Mononuclear cell (primary cell): ENCODE results near the gene SMARCA1. TPM values are rescaled to one million over a fixed set of nuclear protein-coding genes. Genes with fewer than 3 reads are reported as not detected.
A peak's percentile ranks its signal among the peaks of the same experiment; 100 is the strongest.

Source experiments
- H3K27me3 ChIP-seq: 2 replicates; pipeline ENCODE4 v1.6.0; 2011; ENCODE audit warnings: low read length, control low read depth; ENCODE audit not compliant: insufficient read depth
- H3K4me1 ChIP-seq: 2 replicates; pipeline ENCODE4 v1.5.1; 2011; ENCODE audit warnings: mild to moderate bottlenecking, low read length, control low read depth; ENCODE audit not compliant: insufficient read depth
- H3K4me3 ChIP-seq: 2 replicates; pipeline ENCODE4 v1.5.1; 2011; ENCODE audit warnings: mild to moderate bottlenecking, low read length, moderate library complexity
- H3K9me3 ChIP-seq: 2 replicates; pipeline ENCODE4 v1.5.1; 2011; ENCODE audit warnings: low read depth, mild to moderate bottlenecking, control low read depth, low read length
- total RNA-seq: library from RNA; depleted of rRNA; stranded (reverse); fragments of >200 nt; gene quantifications from one replicate; pipeline ENCODE4 v1.2.3, GENCODE V29; 2012

SMARCA1 gene
- total RNA-seq, 1 donor: 0.73 TPM

DNA sequence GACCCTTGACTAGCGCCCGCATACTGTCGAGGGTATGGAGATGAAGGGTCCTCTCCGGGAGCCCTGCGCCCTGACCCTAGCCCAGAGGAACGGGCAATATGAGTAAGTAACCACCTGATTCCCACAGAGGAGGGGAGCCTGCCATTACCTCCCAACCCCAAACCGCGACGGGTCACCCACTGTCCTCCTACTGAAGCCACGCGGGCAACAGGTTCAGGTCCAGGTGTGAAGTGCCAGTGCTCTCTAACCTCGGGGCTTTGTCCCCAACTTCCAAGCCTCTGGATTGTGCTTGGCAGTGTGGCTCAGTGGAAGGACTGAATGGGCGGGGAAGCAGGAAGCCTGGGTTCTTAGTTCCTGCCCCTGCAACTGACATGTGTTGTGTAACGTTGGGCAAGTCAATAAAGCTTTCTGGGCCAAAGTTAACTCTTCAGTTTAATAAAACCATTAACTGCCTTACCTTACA lies 17.5 kb upstream of the SMARCA1 start:
- H3K4me1 ChIP-seq: peaks cover 6% of the 10 kb centered on the region
- H3K4me3 ChIP-seq: peak overlapping the region; percentile 37
- no peaks in the 10 kb centered on the region for H3K9me3 ChIP-seq
- H3K27me3 ChIP-seq: no peaks in the 10 kb centered on the region

GRCh38 chrX:129540068-129540653 lies 16.9 kb upstream of the SMARCA1 start, which contains the start of gene OCRL:
TSS of gene OCRL (plus strand) at chrX:129540259. CDS start at chrX:129540440, 181 bp downstream.
- Histone ChIP-seq H3K4me3 (peak within 1 kb of the TSS; percentile 45), H3K9me3 (no peaks in the 10 kb centered on the region), H3K27me3 (no peaks in the 10 kb centered on the region), H3K4me1 (peaks cover 6% of the 10 kb centered on the region)

DNA sequence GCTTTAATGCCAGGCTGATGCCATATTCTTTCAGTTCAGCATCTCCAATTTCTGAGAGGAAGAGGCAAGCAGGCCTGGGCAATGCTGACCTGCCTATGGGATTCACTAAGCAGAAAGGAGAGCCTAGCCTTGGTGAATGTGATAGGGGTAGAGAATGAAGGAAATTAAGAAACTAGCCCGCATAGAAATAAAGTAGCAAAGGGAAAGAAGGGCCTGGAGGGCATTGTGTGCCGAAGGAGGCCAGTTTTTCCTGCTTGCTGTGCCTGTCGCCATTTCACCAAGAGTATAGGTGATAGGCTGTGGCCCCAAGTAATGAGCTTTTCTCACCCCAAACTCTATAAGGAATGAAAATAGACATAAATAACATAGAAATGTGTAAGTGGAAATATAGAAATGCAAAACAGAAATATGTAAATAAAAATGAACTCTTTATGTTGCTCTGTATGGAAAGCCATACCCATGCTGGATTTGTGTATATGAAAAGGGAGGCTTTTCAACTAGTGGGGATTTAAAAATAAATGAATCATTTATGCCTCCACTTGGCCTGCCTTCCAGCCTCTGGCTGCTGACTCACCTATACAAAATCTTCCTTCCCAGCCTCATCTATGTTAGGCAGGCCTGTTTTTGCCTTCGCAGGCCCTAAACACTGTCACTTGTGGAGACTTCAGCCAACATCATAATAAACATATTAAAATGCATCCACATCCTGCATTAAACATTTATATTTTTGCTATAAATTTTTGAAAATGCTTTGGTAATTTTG lies 11.7 kb upstream of the SMARCA1 start:
- H3K27me3 ChIP-seq: no peaks in the 10 kb centered on the region
- H3K4me1 ChIP-seq: no peaks in the 10 kb centered on the region
- H3K4me3 ChIP-seq: no peak overlapping the region
- no peaks in the 10 kb centered on the region for H3K9me3 ChIP-seq

DNA sequence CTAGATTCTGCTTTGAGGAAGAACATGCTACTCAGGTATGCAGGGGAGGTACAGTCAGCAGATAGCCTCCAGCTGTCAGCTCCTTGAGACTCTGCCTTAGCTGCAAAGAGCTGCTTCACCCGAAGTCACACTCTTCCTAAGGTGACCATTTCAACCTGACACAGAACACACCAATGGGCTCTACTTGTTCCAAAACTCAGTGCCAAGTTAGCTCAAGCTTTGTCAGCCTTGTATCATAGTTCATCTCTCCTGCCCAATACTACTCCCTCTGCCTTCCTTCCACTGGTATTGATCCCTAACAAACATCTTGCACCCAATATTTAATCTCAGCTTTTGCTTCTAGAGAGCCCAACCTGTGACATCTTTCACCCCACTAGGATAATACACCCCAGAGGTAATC lies 7.8 kb upstream of the SMARCA1 start:
- H3K4me1 ChIP-seq: no peaks in the 10 kb centered on the region
- H3K9me3 ChIP-seq: no peaks in the 10 kb centered on the region
- no peaks in the 10 kb centered on the region for H3K27me3 ChIP-seq
- no peak overlapping the region for H3K4me3 ChIP-seq

- Histone ChIP-seq H3K9me3 (no peaks in the 10 kb centered on the region), H3K27me3 (no peaks in the 10 kb centered on the region), H3K4me1 (no peaks in the 10 kb centered on the region), H3K4me3 (no peak overlapping the region)
Observed at GRCh38 chrX:129530410-129530809, 7.1 kb upstream of the SMARCA1 start.

- Histone ChIP-seq H3K9me3 (no peaks in the 10 kb centered on the region), H3K4me3 (no peak overlapping the region), H3K27me3 (no peaks in the 10 kb centered on the region), H3K4me1 (no peaks in the 10 kb centered on the region)
Observed at GRCh38 chrX:129529685-129530281, 6.5 kb upstream of the SMARCA1 start.

DNA sequence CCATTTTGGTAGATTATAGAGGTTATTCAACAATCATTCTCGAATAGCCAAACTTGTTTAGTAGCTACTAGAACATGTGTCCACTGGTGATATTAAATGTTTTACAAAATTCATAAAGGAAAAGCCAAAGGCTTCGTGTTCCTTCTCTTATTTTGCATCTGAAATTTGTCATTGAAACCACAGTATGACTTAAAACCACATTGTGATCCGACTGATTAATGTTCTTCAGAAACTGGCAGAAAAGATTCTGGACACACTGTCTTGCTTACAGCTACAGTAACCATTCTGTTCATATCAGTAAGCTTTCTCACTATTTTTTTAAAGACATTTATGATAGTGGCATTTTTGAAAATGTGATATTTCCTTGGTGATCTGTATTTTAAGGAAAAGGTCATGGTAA lies 2.6 kb upstream of the SMARCA1 start:
- no peaks in the 10 kb centered on the region for H3K9me3 ChIP-seq
- no peaks in the 10 kb centered on the region for H3K4me1 ChIP-seq
- H3K4me3 ChIP-seq: no peak overlapping the region
- peaks cover 13% of the 10 kb centered on the region for H3K27me3 ChIP-seq

- Histone ChIP-seq H3K4me1 (no peaks in the 10 kb centered on the region), H3K9me3 (no peaks in the 10 kb centered on the region), H3K27me3 (peaks cover 13% of the 10 kb centered on the region), H3K4me3 (no peak overlapping the region)
Observed at GRCh38 chrX:129525162-129525561, 1.9 kb upstream of the SMARCA1 start.

GRCh38 chrX:129524250-129524850 lies 1.1 kb upstream of the SMARCA1 start:
- H3K27me3 ChIP-seq: peaks cover 13% of the 10 kb centered on the region

GRCh38 chrX:129522184-129523078 lies 859 bp downstream of the SMARCA1 start:
- Histone ChIP-seq H3K4me3 (peak overlapping the region; percentile 32), H3K4me1 (no peaks in the 10 kb centered on the region), H3K27me3 (peaks cover 15% of the 10 kb centered on the region), H3K9me3 (no peaks in the 10 kb centered on the region)

More at GRCh38 chrX:129524250-129524850, 1.1 kb upstream of the SMARCA1 start:
- Histone ChIP-seq H3K4me3 (no peak overlapping the region), H3K9me3 (no peaks in the 10 kb centered on the region), H3K4me1 (no peaks in the 10 kb centered on the region)

- no peak overlapping the region for H3K4me3 ChIP-seq
- no peaks in the 10 kb centered on the region for H3K4me1 ChIP-seq
- H3K9me3 ChIP-seq: no peaks in the 10 kb centered on the region
Observed at GRCh38 chrX:129520151-129520550, 3.1 kb downstream of the SMARCA1 start.

DNA sequence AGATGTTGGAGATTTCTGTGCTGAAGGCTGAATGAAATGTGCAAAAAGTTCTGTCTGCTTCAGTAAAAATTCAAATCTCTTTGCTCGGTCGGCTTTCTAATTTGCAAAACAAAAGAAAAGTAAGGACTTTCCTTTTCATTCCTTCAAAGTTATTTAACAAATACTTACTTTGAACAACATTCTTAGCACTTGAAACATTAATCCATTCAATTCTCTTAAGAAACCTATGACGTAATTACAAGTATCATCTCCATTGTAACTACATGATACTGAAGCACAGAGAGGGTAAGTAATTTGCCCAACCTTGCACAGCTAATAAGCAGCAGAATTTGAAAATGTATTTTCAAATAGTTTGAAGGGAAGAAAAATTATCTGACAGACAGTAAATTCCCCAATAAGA lies 6.9 kb downstream of the SMARCA1 start:
- no peaks in the 10 kb centered on the region for H3K9me3 ChIP-seq
- peaks cover 10% of the 10 kb centered on the region for H3K27me3 ChIP-seq
- H3K4me1 ChIP-seq: no peaks in the 10 kb centered on the region
- H3K4me3 ChIP-seq: no peak overlapping the region

More at GRCh38 chrX:129520151-129520550, 3.1 kb downstream of the SMARCA1 start:
- peaks cover 18% of the 10 kb centered on the region for H3K27me3 ChIP-seq

DNA sequence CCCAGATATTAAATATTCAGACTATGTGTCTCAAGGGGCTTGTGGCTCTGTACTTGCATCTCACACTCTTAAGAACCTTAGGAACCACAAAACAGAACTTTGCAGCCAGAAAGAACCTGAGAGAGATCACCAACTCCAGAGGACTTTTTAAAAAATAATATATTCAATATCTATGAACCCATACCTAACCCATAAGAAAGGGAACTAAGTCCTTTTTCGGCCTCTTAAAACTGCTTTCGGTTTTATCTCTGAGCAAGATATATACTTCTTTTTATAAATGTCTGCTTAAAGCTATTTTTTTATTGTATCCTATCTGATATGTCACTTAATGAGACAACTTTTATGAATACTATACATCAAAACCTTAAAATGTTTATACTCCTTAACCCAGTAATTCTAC lies 10.9 kb downstream of the SMARCA1 start:
- H3K9me3 ChIP-seq: no peaks in the 10 kb centered on the region
- H3K4me3 ChIP-seq: no peak overlapping the region
- H3K4me1 ChIP-seq: no peaks in the 10 kb centered on the region
- H3K27me3 ChIP-seq: peaks cover 3% of the 10 kb centered on the region

DNA sequence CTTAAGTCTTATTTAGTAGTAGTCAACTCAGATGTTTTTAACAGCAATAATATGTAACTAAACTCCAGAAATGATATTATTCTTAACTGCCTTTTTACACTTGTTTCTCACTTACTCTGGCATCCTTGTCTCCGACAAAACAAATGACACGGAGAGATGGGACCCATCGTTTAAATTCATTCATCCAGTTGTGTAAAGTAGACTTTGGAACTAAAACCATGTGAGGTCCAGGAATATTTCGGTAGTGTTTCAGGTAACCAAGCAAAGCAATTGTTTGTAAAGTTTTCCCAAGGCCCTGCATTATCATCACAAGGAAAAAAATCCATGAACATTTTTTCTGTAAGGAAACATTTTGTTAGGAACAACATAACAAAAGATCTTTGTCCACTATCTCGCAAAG lies 11.6 kb downstream of the SMARCA1 start:
- peaks cover 3% of the 10 kb centered on the region for H3K27me3 ChIP-seq
- H3K9me3 ChIP-seq: no peaks in the 10 kb centered on the region
- no peak overlapping the region for H3K4me3 ChIP-seq
- no peaks in the 10 kb centered on the region for H3K4me1 ChIP-seq
